ENCODE measurements around the gene CDC37. TPM values are rescaled to one million over a fixed set of nuclear protein-coding genes. Genes with fewer than 3 reads are reported as not detected.
"Not testable (repeated sequence)": the region's sequence is repeated elsewhere in the genome, so short reads cannot be mapped to it uniquely, and the experiment has no call there.

Gene CDC37
- polyA plus RNA-seq, 2 of the 4 experiments (the other 2 are of a cell fraction): 152 to 214 TPM

- no peak for TF ChIP-seq ELK1 (IDR thresholded peaks at IDR 0.05; ENCODE audit: low read depth, low read length)
- TF ChIP-seq JUN (IDR thresholded peaks at IDR 0.05): no peak
- no peak for TF ChIP-seq RARB (CRISPR knock-in tag; IDR thresholded peaks at IDR 0.05)
These were observed 802 bp downstream of the CDC37 start (continued) for GRCh38 chr19:10402441-10403038.

GRCh38 chr19:10399878-10400277, 3.5 kb downstream of the CDC37 start:
- TF ChIP-seq NFE2L2 (conservative IDR thresholded peaks at IDR 0.05; ENCODE audit: low read length) (no peak), REST (IDR thresholded peaks at IDR 0.05) (no peak), HDAC2 (IDR thresholded peaks at IDR 0.05) (no peak), RARB (CRISPR knock-in tag; IDR thresholded peaks at IDR 0.05) (no peak), HEYL (CRISPR knock-in tag; IDR thresholded peaks at IDR 0.05) (no peak), MAFK (IDR thresholded peaks at IDR 0.05; ENCODE audit: partially characterized antibody) (no peak), SMC3 (IDR thresholded peaks at IDR 0.05) (no peak), CHD4 (IDR thresholded peaks at IDR 0.05; ENCODE audit: borderline replicate concordance) (no peak), RFX5 (IDR thresholded peaks at IDR 0.05) (no peak), ZSCAN20 (CRISPR knock-in tag; IDR thresholded peaks at IDR 0.05) (no peak), JUN (IDR thresholded peaks at IDR 0.05) (no peak), PBX3 (IDR thresholded peaks at IDR 0.05) (no peak), POLR2A (IDR thresholded peaks at IDR 0.05; ENCODE audit: low read length) (no peak), NPAS2 (CRISPR knock-in tag; IDR thresholded peaks at IDR 0.05; ENCODE audit: borderline replicate concordance) (no peak), BHLHE40 (IDR thresholded peaks at IDR 0.05; ENCODE audit: low read depth, low read length) (no peak), USF2 (IDR thresholded peaks at IDR 0.05) (no peak), ESRRA (IDR thresholded peaks at IDR 0.05; ENCODE audit: borderline replicate concordance, low read length) (no peak), KDM1A (IDR thresholded peaks at IDR 0.05; ENCODE audit: low read depth) (no peak), EP300 (IDR thresholded peaks at IDR 0.05) (no peak), KDM5A (IDR thresholded peaks at IDR 0.05) (no peak)
- no peak for ATAC-seq
- FAIRE-seq: no peak
- H3K27ac ChIP-seq: no peak overlapping the region
- H3K4me2 ChIP-seq: no peak overlapping the region
- WGBS (ENCODE audit: missing lambda C conversion rate): 98% methylated on average over 5 of the region's 8 CpGs
- H3K4me1 ChIP-seq: peaks cover 20% of the 10 kb centered on the region
- CTCF ChIA-PET: interaction anchor here (1.0 to 11.6 kb wide), 6 partner anchors 8 to 150 kb away, joined by 3 to 172 read pairs (median 15); no protein-coding TSS in a partner anchor
- H3K9me3 ChIP-seq: no peaks in the 10 kb centered on the region
- POLR2A ChIA-PET: no interaction called here
- no peak for DNase-seq (ENCODE audit: low read depth in 1 of 2, low spot score in 1 of 2)
- H3K4me3 ChIP-seq: no peak overlapping the region

- H3K4me2 ChIP-seq; ATAC-seq; DNase-seq (ENCODE audit: low read depth in 1 of 2, low spot score in 1 of 2); FAIRE-seq; POLR2A ChIA-PET; H3K4me3 ChIP-seq; H3K27ac ChIP-seq; H3K9me3 ChIP-seq: not testable (repeated sequence)
- CTCF ChIA-PET: interaction anchor here (1.4 to 11.6 kb wide), 5 partner anchors 9 to 140 kb away, joined by 4 to 172 read pairs (median 7); no protein-coding TSS in a partner anchor
- peaks cover 18% of the 10 kb centered on the region for H3K4me1 ChIP-seq
- WGBS (ENCODE audit: missing lambda C conversion rate): 84% methylated on average over 8 of the region's 8 CpGs
These were observed 4.0 kb downstream of the CDC37 start for GRCh38 chr19:10399340-10399739.
